ENCODE results near the gene RNF157. TPM values are rescaled to one million over a fixed set of nuclear protein-coding genes. Genes with fewer than 3 reads are reported as not detected.
A peak's percentile ranks its signal among the peaks of the same experiment; 100 is the strongest.

The RNF157 gene
- total and polyA plus RNA-seq, 9 of the 15 experiments (the other 6 are each of a cell fraction or from before 2014, with no cell fraction given), result 8.1 to 31.7 (median 20.8) TPM

DNA sequence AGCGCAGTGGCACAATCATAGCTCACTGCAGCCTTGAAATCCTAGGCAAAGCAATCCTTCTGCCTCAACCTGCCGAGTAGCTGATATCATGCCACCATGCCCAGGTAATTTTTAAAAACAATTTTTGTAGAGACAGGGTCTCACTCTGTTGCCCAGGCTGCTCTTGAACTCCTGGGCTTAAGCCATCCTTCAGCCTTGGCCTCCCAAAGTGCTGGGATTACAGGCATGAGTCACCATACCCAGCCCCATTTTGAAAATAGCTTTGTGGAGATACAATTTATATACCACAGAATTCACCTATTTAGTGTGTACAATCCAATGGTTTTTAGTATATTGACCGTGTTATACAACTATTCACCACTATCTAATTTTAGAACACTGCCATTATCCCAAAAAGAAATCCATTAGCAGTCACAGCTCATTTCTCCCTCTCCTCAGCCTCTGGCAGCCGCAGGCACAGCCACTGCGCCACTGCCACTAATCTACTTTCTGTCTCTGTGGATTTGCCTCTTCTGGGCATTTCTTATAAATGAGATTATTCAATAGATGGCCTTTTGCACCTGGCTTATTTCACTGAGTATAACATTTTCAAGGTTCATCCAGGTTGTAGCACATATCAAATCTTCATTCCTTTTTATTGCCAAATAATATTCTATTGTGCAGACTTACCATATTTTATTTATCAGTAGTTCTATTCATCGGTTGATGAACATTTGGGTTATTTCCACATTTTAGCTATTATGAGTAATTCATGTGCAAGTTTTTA, 6.5 kb downstream of the RNF157 start (continued):
- TF ChIP-seq PTBP1 (IDR thresholded peaks at IDR 0.05; ENCODE audit: low read depth, low read length) (no peak), FOSL1 (tag; conservative IDR thresholded peaks at IDR 0.05) (peak; percentile 83), RBM39 (optimal IDR thresholded peaks at IDR 0.05; ENCODE audit: low read depth, low read length) (no peak), RBBP5 (IDR thresholded peaks at IDR 0.05; ENCODE audit: borderline replicate concordance, insufficient read depth, low read length, poor library complexity, severe bottlenecking) (no peak), HDAC8 (tag; IDR thresholded peaks at IDR 0.05) (0 out of 2 replicates have a peak, but pooled peaks have one; percentile 43), DPF2 (IDR thresholded peaks at IDR 0.05) (peak; percentile 25; the same call in 1 of the 2 replicates), KLF13 (tag; IDR thresholded peaks at IDR 0.05; ENCODE audit: borderline replicate concordance, low read depth) (no peak), DMBX1 (CRISPR knock-in tag; IDR thresholded peaks at IDR 0.05; ENCODE audit: borderline replicate concordance) (peak; percentile 55; the same call in 1 of the 2 replicates), BCOR (IDR thresholded peaks at IDR 0.05) (peak; percentile 30; the same call in 1 of the 2 replicates), E2F3 (CRISPR knock-in tag; IDR thresholded peaks at IDR 0.05) (no peak), ZNF24 (IDR thresholded peaks at IDR 0.05) (no peak), NCOA1 (IDR thresholded peaks at IDR 0.05; ENCODE audit: low read depth) (no peak), ZC3H11A (IDR thresholded peaks at IDR 0.05; ENCODE audit: low read depth, low read length) (no peak), RBM14 (IDR thresholded peaks at IDR 0.05; ENCODE audit: borderline replicate concordance, insufficient read depth, low read depth, low read length) (no peak), OTX1 (CRISPR knock-in tag; IDR thresholded peaks at IDR 0.05) (no peak), HDGF (IDR thresholded peaks at IDR 0.05) (no peak), POLR2H (tag; IDR thresholded peaks at IDR 0.05; ENCODE audit: low read depth) (no peak), TCF7 (IDR thresholded peaks at IDR 0.05; ENCODE audit: borderline replicate concordance) (no peak)
- TF ChIP-seq, protein P1, sequence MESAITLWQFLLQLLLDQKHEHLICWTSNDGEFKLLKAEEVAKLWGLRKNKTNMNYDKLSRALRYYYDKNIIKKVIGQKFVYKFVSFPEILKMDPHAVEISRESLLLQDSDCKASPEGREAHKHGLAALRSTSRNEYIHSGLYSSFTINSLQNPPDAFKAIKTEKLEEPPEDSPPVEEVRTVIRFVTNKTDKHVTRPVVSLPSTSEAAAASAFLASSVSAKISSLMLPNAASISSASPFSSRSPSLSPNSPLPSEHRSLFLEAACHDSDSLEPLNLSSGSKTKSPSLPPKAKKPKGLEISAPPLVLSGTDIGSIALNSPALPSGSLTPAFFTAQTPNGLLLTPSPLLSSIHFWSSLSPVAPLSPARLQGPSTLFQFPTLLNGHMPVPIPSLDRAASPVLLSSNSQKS (CRISPR knock-in tag; IDR thresholded peaks at IDR 0.05), result no peak
- TF ChIP-seq, protein P2, sequence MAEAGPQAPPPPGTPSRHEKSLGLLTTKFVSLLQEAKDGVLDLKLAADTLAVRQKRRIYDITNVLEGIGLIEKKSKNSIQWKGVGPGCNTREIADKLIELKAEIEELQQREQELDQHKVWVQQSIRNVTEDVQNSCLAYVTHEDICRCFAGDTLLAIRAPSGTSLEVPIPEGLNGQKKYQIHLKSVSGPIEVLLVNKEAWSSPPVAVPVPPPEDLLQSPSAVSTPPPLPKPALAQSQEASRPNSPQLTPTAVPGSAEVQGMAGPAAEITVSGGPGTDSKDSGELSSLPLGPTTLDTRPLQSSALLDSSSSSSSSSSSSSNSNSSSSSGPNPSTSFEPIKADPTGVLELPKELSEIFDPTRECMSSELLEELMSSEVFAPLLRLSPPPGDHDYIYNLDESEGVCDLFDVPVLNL (CRISPR knock-in tag; IDR thresholded peaks at IDR 0.05; ENCODE audit: low read depth), result no peak
- TF ChIP-seq, protein P3, sequence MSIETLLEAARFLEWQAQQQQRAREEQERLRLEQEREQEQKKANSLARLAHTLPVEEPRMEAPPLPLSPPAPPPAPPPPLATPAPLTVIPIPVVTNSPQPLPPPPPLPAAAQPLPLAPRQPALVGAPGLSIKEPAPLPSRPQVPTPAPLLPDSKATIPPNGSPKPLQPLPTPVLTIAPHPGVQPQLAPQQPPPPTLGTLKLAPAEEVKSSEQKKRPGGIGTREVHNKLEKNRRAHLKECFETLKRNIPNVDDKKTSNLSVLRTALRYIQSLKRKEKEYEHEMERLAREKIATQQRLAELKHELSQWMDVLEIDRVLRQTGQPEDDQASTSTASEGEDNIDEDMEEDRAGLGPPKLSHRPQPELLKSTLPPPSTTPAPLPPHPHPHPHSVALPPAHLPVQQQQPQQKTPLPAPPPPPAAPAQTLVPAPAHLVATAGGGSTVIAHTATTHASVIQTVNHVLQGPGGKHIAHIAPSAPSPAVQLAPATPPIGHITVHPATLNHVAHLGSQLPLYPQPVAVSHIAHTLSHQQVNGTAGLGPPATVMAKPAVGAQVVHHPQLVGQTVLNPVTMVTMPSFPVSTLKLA (conservative IDR thresholded peaks at IDR 0.05), result peak in 1 of 2 experiments; percentile 40; a peak in 1 of 4 replicates
- TF ChIP-seq, protein P4, sequence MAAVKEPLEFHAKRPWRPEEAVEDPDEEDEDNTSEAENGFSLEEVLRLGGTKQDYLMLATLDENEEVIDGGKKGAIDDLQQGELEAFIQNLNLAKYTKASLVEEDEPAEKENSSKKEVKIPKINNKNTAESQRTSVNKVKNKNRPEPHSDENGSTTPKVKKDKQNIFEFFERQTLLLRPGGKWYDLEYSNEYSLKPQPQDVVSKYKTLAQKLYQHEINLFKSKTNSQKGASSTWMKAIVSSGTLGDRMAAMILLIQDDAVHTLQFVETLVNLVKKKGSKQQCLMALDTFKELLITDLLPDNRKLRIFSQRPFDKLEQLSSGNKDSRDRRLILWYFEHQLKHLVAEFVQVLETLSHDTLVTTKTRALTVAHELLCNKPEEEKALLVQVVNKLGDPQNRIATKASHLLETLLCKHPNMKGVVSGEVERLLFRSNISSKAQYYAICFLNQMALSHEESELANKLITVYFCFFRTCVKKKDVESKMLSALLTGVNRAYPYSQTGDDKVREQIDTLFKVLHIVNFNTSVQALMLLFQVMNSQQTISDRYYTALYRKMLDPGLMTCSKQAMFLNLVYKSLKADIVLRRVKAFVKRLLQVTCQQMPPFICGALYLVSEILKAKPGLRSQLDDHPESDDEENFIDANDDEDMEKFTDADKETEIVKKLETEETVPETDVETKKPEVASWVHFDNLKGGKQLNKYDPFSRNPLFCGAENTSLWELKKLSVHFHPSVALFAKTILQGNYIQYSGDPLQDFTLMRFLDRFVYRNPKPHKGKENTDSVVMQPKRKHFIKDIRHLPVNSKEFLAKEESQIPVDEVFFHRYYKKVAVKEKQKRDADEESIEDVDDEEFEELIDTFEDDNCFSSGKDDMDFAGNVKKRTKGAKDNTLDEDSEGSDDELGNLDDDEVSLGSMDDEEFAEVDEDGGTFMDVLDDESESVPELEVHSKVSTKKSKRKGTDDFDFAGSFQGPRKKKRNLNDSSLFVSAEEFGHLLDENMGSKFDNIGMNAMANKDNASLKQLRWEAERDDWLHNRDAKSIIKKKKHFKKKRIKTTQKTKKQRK (IDR thresholded peaks at IDR 0.05; ENCODE audit: borderline replicate concordance, low read depth, low read length), result no peak
